Measurements from ENCODE around the gene CPAMD8.
"Not testable (repeated sequence)": the region's sequence is repeated elsewhere in the genome, so short reads cannot be mapped to it uniquely, and the experiment has no call there.

The CPAMD8 gene

DNA sequence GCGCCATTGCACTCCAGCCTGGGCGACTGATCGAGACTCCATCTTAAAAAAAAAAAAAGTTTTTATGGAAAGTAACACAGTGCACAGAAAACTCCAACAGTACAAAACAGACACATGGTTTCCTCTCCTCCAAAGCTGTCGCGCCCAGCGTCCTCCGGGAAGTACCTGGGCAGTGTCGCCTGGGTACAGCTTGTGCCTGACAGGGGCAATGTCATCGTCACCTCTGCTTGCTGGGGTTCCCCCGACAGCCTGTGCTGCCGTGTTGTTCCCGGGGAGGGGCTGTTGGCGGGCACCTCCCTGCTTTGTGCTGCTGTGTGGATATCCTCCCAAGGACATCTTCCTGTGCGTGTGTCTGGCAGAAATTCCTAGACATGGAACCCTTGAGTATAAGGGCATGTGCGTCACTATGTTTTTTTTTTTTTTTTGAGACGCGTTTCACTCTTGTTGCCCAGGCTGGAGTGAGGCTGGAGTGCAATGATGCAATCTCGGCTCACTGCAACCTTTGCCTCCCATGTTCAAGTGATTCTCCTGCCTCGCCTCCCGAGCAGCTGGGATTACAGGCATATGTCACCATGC, 140.2 kb downstream of the CPAMD8 start:
- H3K36me3 ChIP-seq (ENCODE audit: insufficient read depth, low read length), result no peaks in the 10 kb centered on the region
- peaks cover 11% of the 10 kb centered on the region for H3K9me3 ChIP-seq (ENCODE audit: low read length)
- no peak overlapping the region for H3K4me3 ChIP-seq (ENCODE audit: low read length)
- H3K27me3 ChIP-seq (ENCODE audit: insufficient read depth, low read length), result no peaks in the 10 kb centered on the region
- no peak overlapping the region for H2AFZ ChIP-seq (ENCODE audit: low read depth, low read length)
- H3K4me1 ChIP-seq (ENCODE audit: insufficient read depth, low read length), result peaks cover 6% of the 10 kb centered on the region

DNA sequence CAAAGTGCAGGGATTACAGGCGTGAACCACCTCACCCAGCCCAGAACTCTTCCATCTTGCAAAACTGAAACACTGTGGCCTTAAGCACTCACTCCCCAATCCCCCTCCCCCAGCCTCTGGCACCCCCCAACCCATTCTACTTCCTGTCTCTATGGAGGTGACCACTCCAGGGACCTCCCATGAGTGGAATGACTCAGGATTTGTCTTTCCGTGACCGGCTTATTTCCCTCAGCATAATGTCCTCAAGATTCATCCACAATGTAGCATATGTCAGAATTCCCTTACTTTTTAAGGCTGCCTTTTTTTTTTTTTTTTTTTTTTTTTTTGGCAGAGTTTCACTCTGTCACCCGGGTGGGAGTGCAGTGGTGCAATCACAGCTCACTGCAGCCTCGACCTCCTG, 141.4 kb downstream of the CPAMD8 start:
- H3K36me3 ChIP-seq (ENCODE audit: insufficient read depth, low read length), result peaks cover 2% of the 10 kb centered on the region
- no peak overlapping the region for H3K4me3 ChIP-seq (ENCODE audit: low read length)

DNA sequence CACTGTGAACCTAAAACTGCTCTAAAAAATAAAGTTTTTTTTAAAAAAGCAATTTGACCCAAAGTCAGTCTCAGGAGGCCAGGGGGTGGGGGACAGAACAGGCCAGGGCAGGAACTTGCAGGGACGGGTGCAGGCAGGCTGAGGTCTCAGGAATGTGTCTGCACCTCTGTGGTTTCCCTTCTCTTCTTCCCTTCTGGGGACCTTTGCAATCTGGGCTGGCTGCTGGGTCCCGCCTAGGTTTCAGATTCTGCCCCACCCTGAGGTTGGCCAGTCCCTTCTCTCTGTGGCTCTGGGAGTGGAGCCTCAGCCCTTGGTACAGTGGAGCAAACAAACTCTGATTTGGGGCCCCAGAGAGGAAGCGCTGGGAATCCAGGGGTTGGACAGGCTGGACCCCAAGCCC, 143.1 kb downstream of the CPAMD8 start:
- H3K4me1 ChIP-seq (ENCODE audit: insufficient read depth, low read length), result peaks cover 6% of the 10 kb centered on the region
- peaks cover 18% of the 10 kb centered on the region for H3K9me3 ChIP-seq (ENCODE audit: low read length)
- no peaks in the 10 kb centered on the region for H3K27me3 ChIP-seq (ENCODE audit: insufficient read depth, low read length)
- H2AFZ ChIP-seq (ENCODE audit: low read depth, low read length), result no peak overlapping the region
- H3K4me3 ChIP-seq (ENCODE audit: low read length), result no peak overlapping the region
- H3K36me3 ChIP-seq (ENCODE audit: insufficient read depth, low read length), result peaks cover 18% of the 10 kb centered on the region

More for the DNA sequence above, 141.4 kb downstream of the CPAMD8 start:
- Histone ChIP-seq H3K4me1 (ENCODE audit: insufficient read depth, low read length) (peaks cover 6% of the 10 kb centered on the region), H2AFZ (ENCODE audit: low read depth, low read length) (no peak overlapping the region), H3K9me3 (ENCODE audit: low read length) (peaks cover 15% of the 10 kb centered on the region), H3K27me3 (ENCODE audit: insufficient read depth, low read length) (no peaks in the 10 kb centered on the region)

DNA sequence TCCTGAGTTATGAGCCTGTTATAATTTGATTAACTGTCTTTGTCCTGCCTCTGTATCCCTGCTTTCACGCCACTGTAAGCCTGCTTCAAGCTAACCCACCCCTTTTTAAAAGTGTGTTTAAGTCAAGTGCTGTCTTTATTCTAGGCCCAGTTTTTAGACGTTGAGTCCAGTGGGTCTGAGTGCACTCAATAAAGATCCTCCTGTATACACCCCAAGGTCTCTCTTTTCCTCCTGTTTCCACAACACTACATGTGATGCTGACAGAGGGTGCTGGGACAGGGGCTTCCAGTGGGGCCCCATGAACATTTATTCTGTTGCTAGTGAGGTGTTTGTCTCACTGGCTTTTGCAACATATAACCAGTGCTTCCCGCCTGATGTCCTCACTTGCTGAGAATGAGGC, 144.5 kb downstream of the CPAMD8 start:
- H2AFZ ChIP-seq (ENCODE audit: low read depth, low read length), result no peak overlapping the region
- H3K9me3 ChIP-seq (ENCODE audit: low read length), result peaks cover 21% of the 10 kb centered on the region
- H3K4me1 ChIP-seq (ENCODE audit: insufficient read depth, low read length), result peaks cover under 1% of the 10 kb centered on the region
- H3K36me3 ChIP-seq (ENCODE audit: insufficient read depth, low read length), result peaks cover 32% of the 10 kb centered on the region
- H3K27me3 ChIP-seq (ENCODE audit: insufficient read depth, low read length), result no peaks in the 10 kb centered on the region
- H3K4me3 ChIP-seq (ENCODE audit: low read length), result no peak overlapping the region

DNA sequence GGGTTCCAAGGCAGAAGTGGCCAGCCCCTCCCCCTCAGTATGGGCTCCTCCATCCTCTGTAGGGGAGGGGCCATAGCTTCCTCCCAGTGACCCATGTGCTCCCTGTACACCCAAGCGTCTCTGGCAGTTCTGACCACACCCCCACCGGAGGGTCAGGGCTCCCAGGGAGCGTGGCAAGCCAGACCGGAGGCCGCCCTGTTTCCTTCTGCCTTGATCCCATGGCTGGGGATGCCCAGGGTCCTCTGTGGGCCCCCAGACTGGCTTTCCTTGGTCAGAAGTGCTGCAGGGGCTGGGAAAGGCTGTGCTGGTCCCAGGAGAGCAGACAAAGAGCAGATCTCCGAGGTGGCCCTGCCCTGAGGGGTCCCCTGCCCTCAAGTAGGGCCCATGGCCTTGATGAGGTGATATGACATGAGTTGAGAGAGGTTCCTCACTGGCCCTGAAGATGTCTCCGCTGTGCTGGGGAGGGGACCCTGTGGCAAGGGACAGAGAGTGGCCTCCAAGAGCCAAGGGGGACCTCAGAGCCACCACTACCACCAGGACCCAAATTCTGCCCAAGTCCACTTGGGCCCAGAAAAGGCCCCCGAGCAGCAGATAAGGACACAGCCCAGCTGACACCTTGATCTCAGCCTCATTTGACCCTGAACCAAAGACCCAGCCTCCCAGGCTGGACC, 145.6 kb downstream of the CPAMD8 start:
- Histone ChIP-seq H3K36me3 (ENCODE audit: insufficient read depth, low read length) (peaks cover 43% of the 10 kb centered on the region), H3K4me3 (ENCODE audit: low read length) (no peak overlapping the region), H3K9me3 (ENCODE audit: low read length) (peaks cover 21% of the 10 kb centered on the region), H2AFZ (ENCODE audit: low read depth, low read length) (no peak overlapping the region), H3K4me1 (ENCODE audit: insufficient read depth, low read length) (no peaks in the 10 kb centered on the region), H3K27me3 (ENCODE audit: insufficient read depth, low read length) (no peaks in the 10 kb centered on the region)

DNA sequence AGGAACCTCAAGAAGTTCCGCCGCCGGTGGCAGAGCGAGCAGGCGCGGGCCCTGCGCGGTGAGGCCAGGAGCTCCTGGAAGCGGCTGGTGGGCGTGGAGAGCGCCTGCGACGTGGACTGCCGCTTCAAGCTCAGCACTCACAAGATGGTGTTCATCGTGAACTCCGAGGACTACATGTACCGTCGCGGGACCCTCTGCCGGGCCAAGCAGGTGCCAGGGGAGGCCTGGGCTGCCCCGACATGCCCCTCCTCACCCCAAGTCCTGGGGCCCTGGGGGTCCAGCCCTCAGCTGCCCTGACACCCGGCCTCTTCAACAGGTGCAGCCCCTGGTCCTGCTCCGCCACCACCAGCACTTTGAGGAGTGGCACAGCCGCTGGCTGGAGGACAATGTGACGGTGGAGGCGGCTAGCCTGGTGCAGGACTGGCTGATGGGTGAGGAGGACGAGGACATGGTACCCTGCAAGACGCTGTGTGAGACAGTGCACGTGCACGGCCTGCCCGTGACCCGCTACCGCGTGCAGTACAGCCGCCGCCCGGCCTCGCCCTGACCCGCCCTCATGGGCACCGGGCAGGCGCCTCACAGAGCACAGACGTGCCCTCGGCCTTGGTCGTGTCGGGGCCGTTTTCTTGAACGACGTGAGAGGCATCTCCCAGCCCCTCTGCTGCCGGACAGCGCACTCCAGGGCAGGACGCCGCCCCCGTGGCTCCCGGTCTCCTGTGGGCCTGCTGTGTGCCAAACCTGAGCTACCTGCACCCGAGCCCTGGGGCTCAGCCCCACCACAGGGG, 148.2 kb downstream of the CPAMD8 start:
- Histone ChIP-seq H3K9me3 (ENCODE audit: low read length) (peaks cover 26% of the 10 kb centered on the region), H2AFZ (ENCODE audit: low read depth, low read length) (no peak overlapping the region), H3K4me3 (ENCODE audit: low read length) (no peak overlapping the region), H3K36me3 (ENCODE audit: insufficient read depth, low read length) (peaks cover 47% of the 10 kb centered on the region), H3K4me1 (ENCODE audit: insufficient read depth, low read length) (no peaks in the 10 kb centered on the region), H3K27me3 (ENCODE audit: insufficient read depth, low read length) (no peaks in the 10 kb centered on the region)

DNA sequence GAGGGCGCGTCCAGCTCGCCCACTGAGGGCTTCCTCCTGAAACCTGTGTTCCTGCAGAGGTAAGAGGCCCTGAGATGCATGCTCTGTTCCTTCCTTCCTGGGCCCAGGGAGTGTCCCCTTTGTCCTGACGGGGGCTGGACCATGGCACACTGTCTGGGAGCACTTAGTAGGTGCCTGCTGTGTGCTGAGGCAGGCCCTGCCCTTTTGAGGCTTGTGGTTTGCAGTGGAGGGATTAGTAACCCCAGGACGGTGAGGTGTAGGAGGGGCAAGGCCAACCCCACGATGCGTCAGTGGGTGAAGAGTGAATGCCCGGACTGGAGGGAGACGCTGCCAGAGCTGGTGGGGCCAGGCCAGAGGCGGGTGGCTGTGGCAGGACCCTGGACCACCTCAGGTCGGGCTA, 149.0 kb downstream of the CPAMD8 start:
- Histone ChIP-seq H3K4me3 (ENCODE audit: low read length) (no peak overlapping the region), H3K4me1 (ENCODE audit: insufficient read depth, low read length) (no peaks in the 10 kb centered on the region), H3K36me3 (ENCODE audit: insufficient read depth, low read length) (peaks cover 55% of the 10 kb centered on the region), H3K9me3 (ENCODE audit: low read length) (peaks cover 28% of the 10 kb centered on the region), H3K27me3 (ENCODE audit: insufficient read depth, low read length) (no peaks in the 10 kb centered on the region), H2AFZ (ENCODE audit: low read depth, low read length) (no peak overlapping the region)

DNA sequence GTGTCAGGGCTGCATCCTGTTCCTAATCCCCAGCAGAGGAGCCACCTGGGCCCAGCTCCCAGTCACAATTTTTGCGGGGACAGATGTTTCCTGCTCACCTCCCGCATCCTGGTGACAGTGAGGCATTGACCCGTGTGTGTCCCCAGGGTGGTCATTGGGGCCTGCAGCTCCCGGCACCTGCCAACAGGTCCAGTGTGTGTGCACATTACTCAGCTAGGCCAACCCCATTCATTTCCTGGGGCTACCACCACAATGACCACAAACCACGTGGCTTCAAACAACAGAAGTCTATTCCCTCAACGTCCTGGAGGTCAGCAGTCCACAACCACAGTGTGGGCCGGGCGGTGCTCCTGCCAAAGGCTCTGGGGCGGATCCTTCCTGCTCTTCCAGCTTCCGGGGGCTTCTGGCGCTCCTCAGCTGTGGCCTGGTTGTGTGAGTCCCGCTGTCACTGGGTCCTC, 149.7 kb downstream of the CPAMD8 start:
- Histone ChIP-seq H3K36me3 (ENCODE audit: insufficient read depth, low read length) (peaks cover 59% of the 10 kb centered on the region), H2AFZ (ENCODE audit: low read depth, low read length) (no peak overlapping the region), H3K9me3 (ENCODE audit: low read length) (peaks cover 22% of the 10 kb centered on the region), H3K27me3 (ENCODE audit: insufficient read depth, low read length) (no peaks in the 10 kb centered on the region), H3K4me3 (ENCODE audit: low read length) (no peak overlapping the region), H3K4me1 (ENCODE audit: insufficient read depth, low read length) (no peaks in the 10 kb centered on the region)

DNA sequence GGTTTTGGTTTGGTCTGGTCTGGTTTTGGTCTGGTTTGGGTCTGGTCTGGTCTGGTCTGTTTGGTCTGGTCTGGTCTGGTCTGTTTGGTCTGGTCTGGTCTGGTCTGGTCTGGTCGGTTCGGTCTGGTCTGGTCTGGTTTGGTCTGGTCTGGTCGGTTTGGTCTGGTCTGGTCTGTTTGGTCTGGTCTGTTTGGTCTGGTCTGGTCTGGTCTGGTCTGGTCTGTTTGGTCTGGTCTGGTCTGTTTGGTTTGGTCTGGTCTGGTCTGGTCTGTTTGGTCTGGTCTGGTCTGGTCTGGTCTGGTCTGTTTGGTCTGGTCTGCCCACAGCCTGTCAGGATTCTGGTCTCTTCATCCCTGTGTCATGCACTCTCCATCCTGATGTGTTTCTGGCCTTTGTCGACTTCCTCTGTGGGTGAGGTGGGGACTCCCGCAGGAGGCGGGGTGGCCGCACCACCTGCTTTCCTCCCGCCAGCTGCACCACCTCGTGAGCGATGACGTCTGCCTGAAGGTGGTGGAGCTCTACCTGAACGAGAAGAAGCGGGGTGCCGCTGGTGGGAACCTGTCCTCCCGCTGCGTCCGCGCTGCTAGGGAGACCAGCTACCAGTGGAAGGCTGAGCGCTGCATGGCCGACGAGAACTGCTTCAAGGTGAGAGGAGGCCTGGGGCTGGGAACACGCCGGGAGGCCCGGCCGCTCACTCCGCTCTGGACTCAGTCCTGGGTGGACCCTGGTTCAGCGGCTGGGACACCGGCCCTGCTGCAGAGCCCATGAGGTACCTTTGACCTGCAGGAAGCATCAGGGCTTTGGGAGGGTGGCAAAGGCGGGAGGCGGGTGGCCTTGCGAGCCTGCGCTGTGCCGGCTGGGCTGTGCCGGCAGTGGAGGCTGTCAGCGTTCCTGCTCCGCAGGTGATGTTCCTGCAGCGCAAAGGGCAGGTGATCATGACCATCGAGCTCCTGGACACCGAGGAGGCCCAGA, 150.7 kb downstream of the CPAMD8 start:
- Histone ChIP-seq H3K4me3 (ENCODE audit: low read length) (no peak overlapping the region), H3K36me3 (ENCODE audit: insufficient read depth, low read length) (peaks cover 70% of the 10 kb centered on the region), H3K4me1 (ENCODE audit: insufficient read depth, low read length) (no peaks in the 10 kb centered on the region), H3K9me3 (ENCODE audit: low read length) (peaks cover 16% of the 10 kb centered on the region), H3K27me3 (ENCODE audit: insufficient read depth, low read length) (no peaks in the 10 kb centered on the region), H2AFZ (ENCODE audit: low read depth, low read length) (no peak overlapping the region)

DNA sequence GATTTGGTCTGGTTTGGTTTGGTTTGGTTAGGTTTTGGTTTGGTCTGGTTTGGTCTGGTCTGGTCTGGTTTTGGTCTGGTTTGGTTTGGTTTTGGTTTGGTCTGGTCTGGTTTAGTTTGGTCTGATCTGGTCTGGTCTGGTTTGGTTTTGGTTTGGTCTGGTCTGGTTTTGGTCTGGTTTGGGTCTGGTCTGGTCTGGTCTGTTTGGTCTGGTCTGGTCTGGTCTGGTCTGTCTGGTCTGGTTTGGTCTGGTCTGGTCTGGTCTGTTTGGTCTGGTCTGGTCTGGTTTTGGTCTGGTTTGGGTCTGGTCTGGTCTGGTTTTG, 151.7 kb downstream of the CPAMD8 start:
- peaks cover 68% of the 10 kb centered on the region for H3K36me3 ChIP-seq (ENCODE audit: insufficient read depth, low read length)
- not testable (repeated sequence) for H3K27me3 ChIP-seq (ENCODE audit: insufficient read depth, low read length); H3K4me3 ChIP-seq (ENCODE audit: low read length); H3K4me1 ChIP-seq (ENCODE audit: insufficient read depth, low read length); H2AFZ ChIP-seq (ENCODE audit: low read depth, low read length)
- peaks cover 16% of the 10 kb centered on the region for H3K9me3 ChIP-seq (ENCODE audit: low read length)

DNA sequence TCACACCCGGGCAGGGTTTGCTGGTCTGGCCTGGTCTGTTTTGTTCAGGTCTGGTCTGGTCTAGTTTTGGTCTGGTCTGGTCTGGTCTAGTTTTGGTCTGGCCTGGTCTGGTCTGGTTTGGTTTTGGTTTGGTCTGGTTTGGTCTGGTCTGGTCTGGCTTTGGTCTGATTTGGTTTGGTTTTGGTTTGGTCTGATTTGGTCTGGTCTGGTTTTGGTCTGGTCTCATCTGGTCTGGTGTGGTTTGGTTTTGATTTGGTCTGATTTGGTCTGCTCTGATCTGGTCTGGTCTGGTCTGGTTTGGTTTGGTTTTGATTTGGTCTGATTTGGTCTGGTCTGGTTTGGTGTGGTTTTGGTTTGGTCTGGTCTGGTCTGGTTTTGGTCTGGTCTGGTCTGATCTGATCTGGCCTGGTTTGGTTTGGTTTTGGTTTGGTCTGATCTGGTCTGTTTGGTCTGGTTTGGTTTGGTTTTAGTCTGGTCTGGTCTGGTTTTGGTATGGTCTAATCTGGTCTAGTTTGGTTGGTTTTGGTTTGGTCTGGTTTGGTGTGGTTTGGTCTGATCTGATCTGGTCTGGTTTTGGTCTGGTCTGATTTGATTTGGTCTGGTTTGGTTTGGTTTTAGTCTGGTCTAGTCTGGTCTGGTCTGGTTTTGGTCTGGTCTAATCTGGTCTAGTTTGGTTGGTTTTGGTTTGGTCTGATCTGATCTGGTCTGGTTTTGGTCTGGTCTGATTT, 152.2 kb downstream of the CPAMD8 start:
- H3K4me1 ChIP-seq (ENCODE audit: insufficient read depth, low read length), result no peaks in the 10 kb centered on the region
- H3K36me3 ChIP-seq (ENCODE audit: insufficient read depth, low read length), result peaks cover 68% of the 10 kb centered on the region
- peaks cover 16% of the 10 kb centered on the region for H3K9me3 ChIP-seq (ENCODE audit: low read length)
- no peak overlapping the region for H3K4me3 ChIP-seq (ENCODE audit: low read length)
- no peak overlapping the region for H2AFZ ChIP-seq (ENCODE audit: low read depth, low read length)
- H3K27me3 ChIP-seq (ENCODE audit: insufficient read depth, low read length), result no peaks in the 10 kb centered on the region

DNA sequence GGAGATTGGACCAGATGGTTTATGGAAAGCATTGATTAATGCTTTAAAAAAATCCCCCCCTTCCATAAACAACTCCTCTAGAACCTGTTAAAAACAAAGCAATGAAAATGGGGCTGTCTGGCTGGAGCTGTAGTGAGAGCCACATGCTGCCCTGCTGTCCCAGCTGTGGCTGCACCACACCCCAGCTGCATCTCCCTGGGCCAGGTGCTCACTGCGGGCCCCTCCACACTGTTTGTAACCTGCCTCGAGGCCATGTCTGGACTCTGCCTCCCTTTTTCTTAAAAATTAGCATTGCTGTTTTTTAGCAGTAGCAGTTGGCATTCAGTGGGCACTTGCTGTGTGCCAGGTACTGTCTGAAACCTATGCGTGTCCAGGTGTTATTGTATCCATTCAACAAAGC, 153.0 kb downstream of the CPAMD8 start:
- Histone ChIP-seq H3K36me3 (ENCODE audit: insufficient read depth, low read length) (peaks cover 68% of the 10 kb centered on the region), H3K9me3 (ENCODE audit: low read length) (peaks cover 13% of the 10 kb centered on the region), H3K4me3 (ENCODE audit: low read length) (no peak overlapping the region), H3K4me1 (ENCODE audit: insufficient read depth, low read length) (no peaks in the 10 kb centered on the region), H2AFZ (ENCODE audit: low read depth, low read length) (no peak overlapping the region), H3K27me3 (ENCODE audit: insufficient read depth, low read length) (no peaks in the 10 kb centered on the region)

All from neuron (in vitro differentiated cells).